Large intestine (tissue), 3 donors: ENCODE data around the gene FGD6. TPM values are rescaled to one million over a fixed set of nuclear protein-coding genes. Genes with fewer than 3 reads are reported as not detected.
A peak's percentile ranks its signal among the peaks of the same experiment; 100 is the strongest.
"Not testable (repeated sequence)": the region's sequence is repeated elsewhere in the genome, so short reads cannot be mapped to it uniquely, and the experiment has no call there.

Experiments
- DNase-seq, 2 donors: peaks; one replicate each; pipeline versions ENCODE4 v3.0.0 to v3.0.0-alpha.2; 2013
- H3K27ac ChIP-seq: one replicate; pipeline ENCODE4 v1.5.1; 2013; ENCODE audit warnings: low read length
- H3K27me3 ChIP-seq: 2 replicates; pipeline ENCODE4 v1.6.1; 2013; ENCODE audit warnings: low read length; ENCODE audit not compliant: control insufficient read depth, insufficient read depth
- H3K36me3 ChIP-seq: 2 replicates; pipeline ENCODE4 v1.6.1; 2013; ENCODE audit warnings: low read length; ENCODE audit not compliant: control insufficient read depth, insufficient read depth
- H3K4me1 ChIP-seq: one replicate; pipeline ENCODE4 v1.6.1; 2013; ENCODE audit warnings: low read length; ENCODE audit not compliant: control insufficient read depth, insufficient read depth
- H3K4me3 ChIP-seq: one replicate; pipeline ENCODE4 v1.5.1; 2013; ENCODE audit warnings: low read length
- H3K9me3 ChIP-seq: one replicate; pipeline ENCODE4 v1.6.1; 2013; ENCODE audit warnings: mild to moderate bottlenecking, low read depth, low read length, moderate library complexity; ENCODE audit not compliant: control insufficient read depth
- WGBS: methylation state at CpG from one replicate; pipeline ENCODE4 v1.1.5; 2013; ENCODE audit warnings: low lambda C conversion rate; ENCODE audit not compliant: insufficient coverage; 5-methylcytosine and 5-hydroxymethylcytosine counted together
- polyA plus RNA-seq: library from polyadenylated mRNA; unstranded; fragments of 120-200 nt; gene quantifications from one replicate; pipeline ENCODE4 v1.2.1, GENCODE V29; 2013

FGD6 gene
- polyA plus RNA-seq, 1 donor: 12.3 TPM

- no peaks in the 10 kb centered on the region for H3K36me3 ChIP-seq
- peak overlapping the region; percentile 89 for H3K27ac ChIP-seq
- peaks cover 41% of the 10 kb centered on the region for H3K4me1 ChIP-seq
- H3K4me3 ChIP-seq: no peak overlapping the region
- no peaks in the 10 kb centered on the region for H3K27me3 ChIP-seq
- peak in 1 of 2 donors; percentile 35 for DNase-seq
- no peaks in the 10 kb centered on the region for H3K9me3 ChIP-seq
- no CpG with 5 or more reads among the region's 4 CpGs for WGBS
These were observed 18.4 kb downstream of the FGD6 start for GRCh38 chr12:95198914-95199313.

GRCh38 chr12:95197636-95198035, 19.6 kb downstream of the FGD6 start:
- Histone ChIP-seq H3K9me3 (no peaks in the 10 kb centered on the region), H3K4me3 (no peak overlapping the region), H3K27me3 (no peaks in the 10 kb centered on the region), H3K4me1 (peaks cover 28% of the 10 kb centered on the region), H3K36me3 (no peaks in the 10 kb centered on the region), H3K27ac (no peak overlapping the region)
- WGBS: 83% methylated on average over 1 of the region's 2 CpGs
- DNase-seq: no peak

- not testable (repeated sequence) for H3K36me3 ChIP-seq, H3K4me3 ChIP-seq, DNase-seq, H3K27ac ChIP-seq, H3K27me3 ChIP-seq, H3K9me3 ChIP-seq
- WGBS: 100% methylated on average over 1 of the region's 7 CpGs
- H3K4me1 ChIP-seq: peaks cover 24% of the 10 kb centered on the region
These were observed 20.2 kb downstream of the FGD6 start for GRCh38 chr12:95196875-95197569.

- H3K36me3 ChIP-seq: no peaks in the 10 kb centered on the region
- no peak overlapping the region for H3K27ac ChIP-seq
- no peak overlapping the region for H3K4me3 ChIP-seq
- DNase-seq: no peak
- H3K9me3 ChIP-seq: no peaks in the 10 kb centered on the region
- H3K4me1 ChIP-seq: peaks cover 11% of the 10 kb centered on the region
- 69% methylated on average over 3 of the region's 3 CpGs for WGBS
- no peaks in the 10 kb centered on the region for H3K27me3 ChIP-seq
These were observed 22.1 kb downstream of the FGD6 start for GRCh38 chr12:95195122-95195521.

GRCh38 chr12:95193139-95193538, 24.1 kb downstream of the FGD6 start:
- H3K36me3 ChIP-seq: no peaks in the 10 kb centered on the region
- no CpG with 5 or more reads among the region's 3 CpGs for WGBS

GRCh38 chr12:95192271-95192670, 25.0 kb downstream of the FGD6 start:
- no peak overlapping the region for H3K4me3 ChIP-seq
- peaks cover 8% of the 10 kb centered on the region for H3K4me1 ChIP-seq
- DNase-seq: no peak
- H3K36me3 ChIP-seq: no peaks in the 10 kb centered on the region
- no peaks in the 10 kb centered on the region for H3K9me3 ChIP-seq
- no peak overlapping the region for H3K27ac ChIP-seq
- H3K27me3 ChIP-seq: no peaks in the 10 kb centered on the region

More at GRCh38 chr12:95193139-95193538, 24.1 kb downstream of the FGD6 start:
- H3K4me1 ChIP-seq: peaks cover 5% of the 10 kb centered on the region
- no peak overlapping the region for H3K4me3 ChIP-seq
- no peaks in the 10 kb centered on the region for H3K9me3 ChIP-seq
- no peaks in the 10 kb centered on the region for H3K27me3 ChIP-seq
- no peak for DNase-seq
- no peak overlapping the region for H3K27ac ChIP-seq

GRCh38 chr12:95191060-95191696, 26.1 kb downstream of the FGD6 start:
- WGBS: no CpG with 5 or more reads among the region's 1 CpG
- H3K27ac ChIP-seq: no peak overlapping the region

GRCh38 chr12:95187865-95188415, 29.3 kb downstream of the FGD6 start:
- WGBS: 20% methylated on average over 2 of the region's 5 CpGs
- H3K27ac ChIP-seq: peak overlapping the region; percentile 69
- no peak overlapping the region for H3K4me3 ChIP-seq

More at GRCh38 chr12:95191060-95191696, 26.1 kb downstream of the FGD6 start:
- no peak for DNase-seq
- Histone ChIP-seq H3K4me3 (no peak overlapping the region), H3K9me3 (no peaks in the 10 kb centered on the region), H3K4me1 (peaks cover 8% of the 10 kb centered on the region), H3K36me3 (no peaks in the 10 kb centered on the region), H3K27me3 (no peaks in the 10 kb centered on the region)

GRCh38 chr12:95185854-95186253, 31.4 kb downstream of the FGD6 start:
- Histone ChIP-seq H3K27ac (no peak overlapping the region), H3K4me3 (no peak overlapping the region), H3K9me3 (no peaks in the 10 kb centered on the region), H3K27me3 (no peaks in the 10 kb centered on the region), H3K36me3 (no peaks in the 10 kb centered on the region), H3K4me1 (peaks cover 14% of the 10 kb centered on the region)
- no peak for DNase-seq

More at GRCh38 chr12:95187865-95188415, 29.3 kb downstream of the FGD6 start:
- DNase-seq: peak in 1 of 2 donors; percentile 80
- Histone ChIP-seq H3K36me3 (no peaks in the 10 kb centered on the region), H3K4me1 (peaks cover 8% of the 10 kb centered on the region), H3K27me3 (no peaks in the 10 kb centered on the region), H3K9me3 (no peaks in the 10 kb centered on the region)

GRCh38 chr12:95185072-95185471, 32.2 kb downstream of the FGD6 start:
- no peaks in the 10 kb centered on the region for H3K36me3 ChIP-seq
- H3K9me3 ChIP-seq: no peaks in the 10 kb centered on the region
- DNase-seq: no peak
- no peak overlapping the region for H3K4me3 ChIP-seq
- no peak overlapping the region for H3K27ac ChIP-seq
- H3K4me1 ChIP-seq: peaks cover 20% of the 10 kb centered on the region
- WGBS: 100% methylated on average over 1 of the region's 8 CpGs
- no peaks in the 10 kb centered on the region for H3K27me3 ChIP-seq

GRCh38 chr12:95184121-95184520, 33.1 kb downstream of the FGD6 start:
- Histone ChIP-seq H3K27ac (no peak overlapping the region), H3K36me3 (no peaks in the 10 kb centered on the region), H3K27me3 (no peaks in the 10 kb centered on the region), H3K9me3 (no peaks in the 10 kb centered on the region), H3K4me3 (no peak overlapping the region), H3K4me1 (peaks cover 20% of the 10 kb centered on the region)
- no peak for DNase-seq
